ENCODE measurements around the gene BCAS3.

DNA sequence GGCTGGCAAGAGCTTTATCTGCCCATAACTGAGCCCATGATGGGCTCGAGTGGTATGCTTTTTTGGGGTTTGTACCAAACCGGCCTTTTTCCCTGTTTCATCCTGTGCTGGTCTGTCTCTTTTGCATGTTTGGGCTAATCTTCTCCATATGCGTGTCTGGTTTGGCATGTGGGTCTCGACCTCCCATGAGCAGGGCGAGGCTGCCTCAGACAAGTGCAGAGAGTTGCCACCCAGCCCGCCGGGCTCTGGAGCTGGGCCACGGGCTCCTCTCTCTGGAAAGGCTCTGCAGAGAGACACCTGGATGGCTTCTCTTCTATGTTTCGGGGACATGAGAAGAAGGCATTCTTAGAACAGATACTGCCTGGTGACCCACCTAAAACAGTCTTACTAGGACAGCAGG is 654.2 kb downstream of the BCAS3 start:
- TF ChIP-seq, protein P1, sequence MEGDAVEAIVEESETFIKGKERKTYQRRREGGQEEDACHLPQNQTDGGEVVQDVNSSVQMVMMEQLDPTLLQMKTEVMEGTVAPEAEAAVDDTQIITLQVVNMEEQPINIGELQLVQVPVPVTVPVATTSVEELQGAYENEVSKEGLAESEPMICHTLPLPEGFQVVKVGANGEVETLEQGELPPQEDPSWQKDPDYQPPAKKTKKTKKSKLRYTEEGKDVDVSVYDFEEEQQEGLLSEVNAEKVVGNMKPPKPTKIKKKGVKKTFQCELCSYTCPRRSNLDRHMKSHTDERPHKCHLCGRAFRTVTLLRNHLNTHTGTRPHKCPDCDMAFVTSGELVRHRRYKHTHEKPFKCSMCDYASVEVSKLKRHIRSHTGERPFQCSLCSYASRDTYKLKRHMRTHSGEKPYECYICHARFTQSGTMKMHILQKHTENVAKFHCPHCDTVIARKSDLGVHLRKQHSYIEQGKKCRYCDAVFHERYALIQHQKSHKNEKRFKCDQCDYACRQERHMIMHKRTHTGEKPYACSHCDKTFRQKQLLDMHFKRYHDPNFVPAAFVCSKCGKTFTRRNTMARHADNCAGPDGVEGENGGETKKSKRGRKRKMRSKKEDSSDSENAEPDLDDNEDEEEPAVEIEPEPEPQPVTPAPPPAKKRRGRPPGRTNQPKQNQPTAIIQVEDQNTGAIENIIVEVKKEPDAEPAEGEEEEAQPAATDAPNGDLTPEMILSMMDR (IDR thresholded peaks at IDR 0.05; ENCODE audit: low read depth, low read length): no peak
- TF ChIP-seq EZH2phosphoT487 (IDR thresholded peaks at IDR 0.05; ENCODE audit: low read depth): no peak

Data from OCI-LY3 (cell line).